Naive thymus-derived CD4-positive, alpha-beta T cell (primary cell): ENCODE measurements around the gene B3GLCT. TPM values are rescaled to one million over a fixed set of nuclear protein-coding genes. Genes with fewer than 3 reads are reported as not detected.

ENCODE experiments used
- ATAC-seq: fragments of 150-1000 bp; cut with Tn5 transposase; 2 replicates; pipeline ENCODE4 v1.10.0; 2021; ENCODE audit warnings: mild to moderate bottlenecking, moderate library complexity
- CTCF ChIA-PET: fragments of 350-600 bp; sonication (Branson Sonifier 250); formaldehyde crosslinking; loops from one replicate; lab custom pipeline; 2021; ENCODE audit warnings: antibody characterized with exemption; lab: Charles Lee
- POLR2A ChIA-PET: fragments of 350-600 bp; sonication (Branson Sonifier 250); formaldehyde crosslinking; loops from one replicate; lab custom pipeline; 2021; ENCODE audit warnings: antibody characterized with exemption, inconsistent platforms; lab: Charles Lee
- DNase-seq, 9 donors: peaks; one replicate each; pipeline versions ENCODE4 v3.0.0 to v3.0.0-alpha.2; 2020 to 2022; ENCODE audit warnings: mixed read lengths in 1 of 9
- H3K27ac ChIP-seq: one replicate; pipeline ENCODE4 v1.7.0; 2013; ENCODE audit warnings: mild to moderate bottlenecking, low read depth, low read length, moderate library complexity
- H3K27me3 ChIP-seq, 2 donors: one replicate each; pipeline ENCODE4 v1.7.0; 2013; ENCODE audit warnings: low read length in 2 of 2, mild to moderate bottlenecking in 2 of 2, moderate library complexity in 2 of 2; ENCODE audit not compliant: control insufficient read depth in 2 of 2, insufficient read depth in 2 of 2
- H3K36me3 ChIP-seq, 3 experiments: 1 replicate in 2 of 3; 2 replicates in 1 of 3; pipeline ENCODE4 v1.7.0; 2013; ENCODE audit warnings: low read length in 3 of 3, mild to moderate bottlenecking in 3 of 3, moderate library complexity in 1 of 3; ENCODE audit not compliant: insufficient read depth in 3 of 3, control insufficient read depth in 2 of 3
- H3K4me1 ChIP-seq, 2 donors: one replicate each; pipeline ENCODE4 v1.7.0; 2013; ENCODE audit warnings: low read length in 2 of 2, mild to moderate bottlenecking in 2 of 2, moderate library complexity in 1 of 2; ENCODE audit not compliant: control insufficient read depth in 2 of 2, insufficient read depth in 2 of 2
- H3K4me3 ChIP-seq: 2 replicates; pipeline ENCODE4 v1.7.0; 2013; ENCODE audit warnings: mild to moderate bottlenecking, low read length
- H3K9me3 ChIP-seq, 3 experiments: 1 replicate in 2 of 3; 2 replicates in 1 of 3; pipeline ENCODE4 v1.7.0; 2013; ENCODE audit warnings: low read length in 3 of 3; ENCODE audit not compliant: control insufficient read depth in 2 of 3
- H3K27ac Mint-ChIP-seq, 9 donors: one replicate each; pipeline ENCODE4 v1.8.0; 2020 to 2022; ENCODE audit warnings: mixed read lengths in 9 of 9, mild to moderate bottlenecking in 8 of 9, moderate library complexity in 5 of 9, inconsistent platforms in 2 of 9
- H3K27me3 Mint-ChIP-seq, 5 donors: one replicate each; pipeline ENCODE4 v1.8.0; 2021 to 2022; ENCODE audit warnings: mixed read lengths in 5 of 5, mild to moderate bottlenecking in 1 of 5
- H3K36me3 Mint-ChIP-seq, 5 donors: one replicate each; pipeline ENCODE4 v1.8.0; 2020 to 2022; ENCODE audit warnings: mixed read lengths in 5 of 5, mild to moderate bottlenecking in 3 of 5, inconsistent platforms in 1 of 5
- H3K4me1 Mint-ChIP-seq, 7 donors: one replicate each; pipeline ENCODE4 v1.8.0; 2020 to 2022; ENCODE audit warnings: mixed read lengths in 7 of 7, mild to moderate bottlenecking in 3 of 7, inconsistent platforms in 1 of 7
- H3K4me3 Mint-ChIP-seq, 10 donors: one replicate each; pipeline ENCODE4 v1.8.0; 2020 to 2022; ENCODE audit warnings: mild to moderate bottlenecking in 10 of 10, mixed read lengths in 10 of 10, moderate library complexity in 6 of 10, inconsistent platforms in 2 of 10
- H3K9me3 Mint-ChIP-seq, 11 donors: one replicate each; pipeline ENCODE4 v1.8.0; 2020 to 2022; ENCODE audit warnings: mixed read lengths in 11 of 11, mild to moderate bottlenecking in 4 of 11, inconsistent platforms in 1 of 11, moderate library complexity in 1 of 11
- intact Hi-C, 2 donors: fragments of 100-400 bp; cut with micrococcal nuclease; formaldehyde crosslinking; loops; one replicate each; pipeline ENCODE4 v1.15.1; 2023
- polyA plus RNA-seq, 2 donors: library from polyadenylated mRNA; unstranded; fragments of 300-500 nt; fragmentation: Illumina TruSeq; gene quantifications; one replicate each; pipeline ENCODE4 v1.2.3, GENCODE V29; 2021
- total RNA-seq, 6 experiments: library from RNA in 5 of 6; stranded (reverse) in 5 of 6; gene quantifications; 1 replicate in 5 of 6; 2 replicates in 1 of 6; pipeline ENCODE4 v1.2.3 and lab custom pipeline; 2021 to 2026

The B3GLCT gene
- total and polyA plus RNA-seq, 7 experiments from 2014 or later, result 3.7 to 5.3 (median 4.5) TPM

DNA sequence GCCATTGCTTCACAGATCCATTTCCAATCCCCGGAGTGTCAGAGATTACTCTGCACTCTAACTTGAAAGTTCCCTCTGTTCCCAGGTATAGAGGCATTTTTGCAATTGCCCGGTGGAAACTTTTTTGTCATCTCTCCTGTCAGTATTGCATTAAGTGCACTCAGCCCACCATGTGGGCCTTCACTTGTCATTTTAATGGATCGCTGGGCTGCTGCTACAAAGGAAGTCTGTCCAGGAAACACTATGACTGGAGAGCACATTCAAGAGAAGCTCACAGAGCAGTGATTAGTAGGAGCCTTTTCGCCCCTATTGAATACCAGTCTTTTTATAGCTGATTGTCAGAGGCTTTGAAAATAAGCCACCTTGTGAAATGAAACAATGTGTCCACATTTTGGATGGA lies 180.9 kb downstream of the B3GLCT start:
- Histone ChIP-seq H3K36me3 (no peaks in the 10 kb centered on the region), H3K4me3 (no peak overlapping the region), H3K4me1 (no peaks in the 10 kb centered on the region), H3K9me3 (no peaks in the 10 kb centered on the region), H3K27me3 (no peaks in the 10 kb centered on the region), H3K27ac (no peak overlapping the region)
- intact Hi-C loops, result no loop called here
- Mint-ChIP-seq H3K4me3 (no peak overlapping the region), H3K27ac (no peak overlapping the region), H3K36me3 (peaks cover 0 to 4% (median 0%) of the 10 kb centered on the region in 5 donors), H3K27me3 (peaks cover 0 to 21% (median 13%) of the 10 kb centered on the region in 5 donors), H3K4me1 (no peaks in the 10 kb centered on the region), H3K9me3 (peaks cover 0 to 7% (median 0%) of the 10 kb centered on the region in 11 donors)
- ChIA-PET POLR2A (no interaction called here), CTCF (no interaction called here)
- ATAC-seq, result no peak
- DNase-seq, result no peak

Other genes with a start within 250 kb of the B3GLCT start
- gene HSPH1, start 38.1 kb upstream of the B3GLCT start, total RNA-seq, result 100 to 1,000 TPM in 3 of 5 experiments, 10 to 100 TPM in 2; 65.5 to 154 (median 107) TPM
- gene HSPH1, start 38.1 kb upstream of the B3GLCT start, polyA plus RNA-seq, result 10 to 100 TPM; 36.6 to 66.3 TPM